NT2/D1 (cell line): Measurements from ENCODE around the gene SYNRG.

Experiments used
- SUZ12 ChIP-seq: IDR thresholded peaks from 2 replicates; pipeline ENCODE4 v1.6.1; 2011; ENCODE audit not compliant: insufficient read length, insufficient read depth; ENCODE audit errors: extremely low read depth
- YY1 ChIP-seq: IDR thresholded peaks from 2 replicates; pipeline ENCODE4 v1.6.1; 2011; ENCODE audit not compliant: insufficient read length, insufficient read depth
- ZNF274 ChIP-seq: IDR thresholded peaks from 2 replicates; pipeline ENCODE4 v1.6.1; 2011; ENCODE audit warnings: mild to moderate bottlenecking, low read depth, low read length

- TF ChIP-seq YY1 (no peak), ZNF274 (no peak), SUZ12 (no peak)
These were observed 11.1 kb downstream of the SYNRG start for GRCh38 chr17:37598145-37598544.
